ENCODE results near the gene NID2.

The NID2 gene

DNA sequence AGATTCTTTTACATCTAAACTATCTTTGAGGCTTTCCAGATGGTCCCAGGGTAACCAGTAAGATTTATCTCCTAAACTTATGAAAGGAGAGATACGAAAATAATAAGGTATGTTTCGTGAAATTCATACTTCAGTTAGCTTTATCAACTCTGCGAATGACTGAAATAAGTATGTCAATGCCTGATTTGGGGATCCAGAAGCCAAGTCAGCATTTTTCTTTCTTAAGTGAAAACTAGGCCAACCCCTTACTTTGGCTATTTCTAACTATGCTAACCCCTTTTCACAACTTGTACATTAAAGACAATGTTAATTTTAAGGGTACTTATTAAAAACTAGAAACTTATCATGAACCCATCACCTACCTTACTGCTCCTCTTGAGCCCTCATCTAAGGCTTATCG lies 26.9 kb upstream of the NID2 start:
- H3K36me3 ChIP-seq (ENCODE audit: control insufficient read depth in 2 of 2, insufficient read depth in 2 of 2, low read length in 2 of 2): no peaks in the 10 kb centered on the region
- H3K9me3 ChIP-seq (ENCODE audit: control insufficient read depth in 2 of 2, low read length in 2 of 2): no peaks in the 10 kb centered on the region
- H3K4me1 ChIP-seq (ENCODE audit: control insufficient read depth in 2 of 2, insufficient read depth in 2 of 2, low read length in 2 of 2): no peaks in the 10 kb centered on the region
- no peaks in the 10 kb centered on the region for H3K27me3 ChIP-seq (ENCODE audit: control insufficient read depth in 2 of 2, insufficient read depth in 2 of 2, low read length in 2 of 2)
- H3K4me3 ChIP-seq (ENCODE audit: low read length in 2 of 2): no peak overlapping the region
- H3K27ac ChIP-seq (ENCODE audit: low read depth in 2 of 2, low read length in 2 of 2): no peak overlapping the region
- H3K9ac ChIP-seq (ENCODE audit: low read depth in 1 of 2, low read length in 2 of 2): no peak overlapping the region

- Histone ChIP-seq H3K36me3 (ENCODE audit: control insufficient read depth in 2 of 2, insufficient read depth in 2 of 2, low read length in 2 of 2) (no peaks in the 10 kb centered on the region), H3K4me1 (ENCODE audit: control insufficient read depth in 2 of 2, insufficient read depth in 2 of 2, low read length in 2 of 2) (no peaks in the 10 kb centered on the region), H3K4me3 (ENCODE audit: low read length in 2 of 2) (no peak overlapping the region), H3K27ac (ENCODE audit: low read depth in 2 of 2, low read length in 2 of 2) (no peak overlapping the region), H3K9ac (ENCODE audit: low read depth in 1 of 2, low read length in 2 of 2) (no peak overlapping the region), H3K27me3 (ENCODE audit: control insufficient read depth in 2 of 2, insufficient read depth in 2 of 2, low read length in 2 of 2) (no peaks in the 10 kb centered on the region), H3K9me3 (ENCODE audit: control insufficient read depth in 2 of 2, low read length in 2 of 2) (no peaks in the 10 kb centered on the region)
These were observed 26.5 kb upstream of the NID2 start for GRCh38 chr14:52095336-52095735.

GRCh38 chr14:52094546-52095271 lies 25.9 kb upstream of the NID2 start:
- H3K4me3 ChIP-seq (ENCODE audit: low read length in 2 of 2): no peak overlapping the region
- H3K9ac ChIP-seq (ENCODE audit: low read depth in 1 of 2, low read length in 2 of 2): no peak overlapping the region
- H3K9me3 ChIP-seq (ENCODE audit: control insufficient read depth in 2 of 2, low read length in 2 of 2): no peaks in the 10 kb centered on the region
- no peaks in the 10 kb centered on the region for H3K36me3 ChIP-seq (ENCODE audit: control insufficient read depth in 2 of 2, insufficient read depth in 2 of 2, low read length in 2 of 2)
- H3K27ac ChIP-seq (ENCODE audit: low read depth in 2 of 2, low read length in 2 of 2): no peak overlapping the region
- no peaks in the 10 kb centered on the region for H3K27me3 ChIP-seq (ENCODE audit: control insufficient read depth in 2 of 2, insufficient read depth in 2 of 2, low read length in 2 of 2)
- H3K4me1 ChIP-seq (ENCODE audit: control insufficient read depth in 2 of 2, insufficient read depth in 2 of 2, low read length in 2 of 2): no peaks in the 10 kb centered on the region

DNA sequence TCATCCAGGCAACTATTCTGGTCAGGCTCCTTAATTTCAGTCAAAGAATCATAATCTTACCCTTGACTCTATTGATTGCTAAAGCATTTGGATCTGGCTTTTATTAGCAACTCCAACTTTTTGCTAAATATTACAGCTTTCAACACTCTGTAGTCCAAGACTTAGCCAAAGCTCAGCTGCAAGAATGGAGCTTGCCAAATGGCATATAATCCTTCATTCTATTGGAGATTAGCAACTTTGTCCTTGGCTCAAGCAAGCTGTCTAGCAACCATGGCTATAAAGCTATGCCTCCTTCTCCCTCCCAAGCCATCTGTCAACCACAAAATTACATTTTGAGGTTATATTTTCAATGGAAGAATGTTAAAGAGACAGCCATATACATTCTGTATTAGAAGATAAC lies 23.1 kb upstream of the NID2 start:
- Histone ChIP-seq H3K36me3 (ENCODE audit: control insufficient read depth in 2 of 2, insufficient read depth in 2 of 2, low read length in 2 of 2) (no peaks in the 10 kb centered on the region), H3K9me3 (ENCODE audit: control insufficient read depth in 2 of 2, low read length in 2 of 2) (no peaks in the 10 kb centered on the region), H3K27me3 (ENCODE audit: control insufficient read depth in 2 of 2, insufficient read depth in 2 of 2, low read length in 2 of 2) (no peaks in the 10 kb centered on the region), H3K9ac (ENCODE audit: low read depth in 1 of 2, low read length in 2 of 2) (no peak overlapping the region), H3K27ac (ENCODE audit: low read depth in 2 of 2, low read length in 2 of 2) (no peak overlapping the region), H3K4me3 (ENCODE audit: low read length in 2 of 2) (no peak overlapping the region), H3K4me1 (ENCODE audit: control insufficient read depth in 2 of 2, insufficient read depth in 2 of 2, low read length in 2 of 2) (no peaks in the 10 kb centered on the region)

GRCh38 chr14:52090936-52091335 lies 22.1 kb upstream of the NID2 start:
- Histone ChIP-seq H3K27ac (ENCODE audit: low read depth in 2 of 2, low read length in 2 of 2) (no peak overlapping the region), H3K9me3 (ENCODE audit: control insufficient read depth in 2 of 2, low read length in 2 of 2) (no peaks in the 10 kb centered on the region), H3K27me3 (ENCODE audit: control insufficient read depth in 2 of 2, insufficient read depth in 2 of 2, low read length in 2 of 2) (no peaks in the 10 kb centered on the region), H3K4me1 (ENCODE audit: control insufficient read depth in 2 of 2, insufficient read depth in 2 of 2, low read length in 2 of 2) (no peaks in the 10 kb centered on the region), H3K4me3 (ENCODE audit: low read length in 2 of 2) (no peak overlapping the region), H3K36me3 (ENCODE audit: control insufficient read depth in 2 of 2, insufficient read depth in 2 of 2, low read length in 2 of 2) (no peaks in the 10 kb centered on the region), H3K9ac (ENCODE audit: low read depth in 1 of 2, low read length in 2 of 2) (no peak overlapping the region)

DNA sequence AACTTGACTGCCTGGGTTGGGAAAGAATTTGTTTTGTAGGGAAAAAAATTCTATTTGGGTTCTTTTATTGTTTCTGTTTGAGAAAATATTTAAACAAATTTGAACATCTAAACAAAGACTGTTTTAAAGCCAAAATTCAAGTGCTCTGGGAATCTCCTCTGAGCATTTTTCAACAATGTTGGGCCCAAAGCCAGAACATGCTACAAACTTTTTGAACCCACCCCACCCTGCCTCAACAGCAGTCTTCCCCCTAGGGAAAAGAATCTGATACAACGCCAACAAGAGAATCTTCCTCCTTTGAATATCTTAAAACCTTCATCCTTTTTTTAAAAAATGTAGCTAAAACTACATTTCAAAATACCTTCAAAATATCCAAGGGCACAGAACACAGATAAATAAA lies 20.4 kb upstream of the NID2 start:
- Histone ChIP-seq H3K4me3 (ENCODE audit: low read length in 2 of 2) (no peak overlapping the region), H3K9ac (ENCODE audit: low read depth in 1 of 2, low read length in 2 of 2) (no peak overlapping the region), H3K36me3 (ENCODE audit: control insufficient read depth in 2 of 2, insufficient read depth in 2 of 2, low read length in 2 of 2) (no peaks in the 10 kb centered on the region), H3K27ac (ENCODE audit: low read depth in 2 of 2, low read length in 2 of 2) (no peak overlapping the region), H3K9me3 (ENCODE audit: control insufficient read depth in 2 of 2, low read length in 2 of 2) (peaks cover 0 to 10% of the 10 kb centered on the region in 2 donors), H3K4me1 (ENCODE audit: control insufficient read depth in 2 of 2, insufficient read depth in 2 of 2, low read length in 2 of 2) (no peaks in the 10 kb centered on the region), H3K27me3 (ENCODE audit: control insufficient read depth in 2 of 2, insufficient read depth in 2 of 2, low read length in 2 of 2) (no peaks in the 10 kb centered on the region)

GRCh38 chr14:52086711-52087110 lies 17.9 kb upstream of the NID2 start:
- Histone ChIP-seq H3K9me3 (ENCODE audit: control insufficient read depth in 2 of 2, low read length in 2 of 2) (peaks cover 0 to 12% of the 10 kb centered on the region in 2 donors), H3K27me3 (ENCODE audit: control insufficient read depth in 2 of 2, insufficient read depth in 2 of 2, low read length in 2 of 2) (no peaks in the 10 kb centered on the region), H3K36me3 (ENCODE audit: control insufficient read depth in 2 of 2, insufficient read depth in 2 of 2, low read length in 2 of 2) (no peaks in the 10 kb centered on the region), H3K4me3 (ENCODE audit: low read length in 2 of 2) (no peak overlapping the region), H3K27ac (ENCODE audit: low read depth in 2 of 2, low read length in 2 of 2) (no peak overlapping the region), H3K9ac (ENCODE audit: low read depth in 1 of 2, low read length in 2 of 2) (no peak overlapping the region), H3K4me1 (ENCODE audit: control insufficient read depth in 2 of 2, insufficient read depth in 2 of 2, low read length in 2 of 2) (no peaks in the 10 kb centered on the region)

- Histone ChIP-seq H3K4me1 (ENCODE audit: control insufficient read depth in 2 of 2, insufficient read depth in 2 of 2, low read length in 2 of 2) (no peaks in the 10 kb centered on the region), H3K9me3 (ENCODE audit: control insufficient read depth in 2 of 2, low read length in 2 of 2) (peaks cover 0 to 12% of the 10 kb centered on the region in 2 donors), H3K36me3 (ENCODE audit: control insufficient read depth in 2 of 2, insufficient read depth in 2 of 2, low read length in 2 of 2) (no peaks in the 10 kb centered on the region), H3K9ac (ENCODE audit: low read depth in 1 of 2, low read length in 2 of 2) (no peak overlapping the region), H3K4me3 (ENCODE audit: low read length in 2 of 2) (no peak overlapping the region), H3K27me3 (ENCODE audit: control insufficient read depth in 2 of 2, insufficient read depth in 2 of 2, low read length in 2 of 2) (no peaks in the 10 kb centered on the region), H3K27ac (ENCODE audit: low read depth in 2 of 2, low read length in 2 of 2) (no peak overlapping the region)
These were observed 14.0 kb upstream of the NID2 start for GRCh38 chr14:52082903-52083302.

DNA sequence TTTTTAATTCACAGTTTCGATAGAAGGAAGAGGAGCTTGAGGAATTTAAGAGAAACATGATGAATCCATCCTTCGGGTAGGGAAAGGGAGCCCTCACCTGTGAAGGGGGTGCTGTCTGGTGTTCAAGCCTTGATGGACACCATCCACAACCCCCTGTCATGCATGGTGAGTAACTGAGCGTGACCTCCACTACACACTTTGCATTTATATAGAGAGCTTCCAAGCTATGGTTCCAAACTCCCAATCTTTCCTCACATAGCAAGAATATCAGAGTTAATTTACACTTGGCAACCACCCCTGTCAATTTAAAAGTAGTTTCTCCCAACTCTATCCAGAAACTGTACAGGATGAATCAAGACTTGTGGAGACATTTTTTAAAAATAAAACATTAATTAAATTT lies 13.1 kb upstream of the NID2 start:
- H3K4me1 ChIP-seq (ENCODE audit: control insufficient read depth in 2 of 2, insufficient read depth in 2 of 2, low read length in 2 of 2): no peaks in the 10 kb centered on the region
- no peak overlapping the region for H3K4me3 ChIP-seq (ENCODE audit: low read length in 2 of 2)
- H3K27ac ChIP-seq (ENCODE audit: low read depth in 2 of 2, low read length in 2 of 2): no peak overlapping the region
- no peak overlapping the region for H3K9ac ChIP-seq (ENCODE audit: low read depth in 1 of 2, low read length in 2 of 2)
- H3K36me3 ChIP-seq (ENCODE audit: control insufficient read depth in 2 of 2, insufficient read depth in 2 of 2, low read length in 2 of 2): no peaks in the 10 kb centered on the region
- H3K27me3 ChIP-seq (ENCODE audit: control insufficient read depth in 2 of 2, insufficient read depth in 2 of 2, low read length in 2 of 2): no peaks in the 10 kb centered on the region
- peaks cover 0 to 12% of the 10 kb centered on the region in 2 donors for H3K9me3 ChIP-seq (ENCODE audit: control insufficient read depth in 2 of 2, low read length in 2 of 2)

- Histone ChIP-seq H3K9me3 (ENCODE audit: control insufficient read depth in 2 of 2, low read length in 2 of 2) (peaks cover 0 to 12% of the 10 kb centered on the region in 2 donors), H3K27me3 (ENCODE audit: control insufficient read depth in 2 of 2, insufficient read depth in 2 of 2, low read length in 2 of 2) (no peaks in the 10 kb centered on the region), H3K36me3 (ENCODE audit: control insufficient read depth in 2 of 2, insufficient read depth in 2 of 2, low read length in 2 of 2) (no peaks in the 10 kb centered on the region), H3K9ac (ENCODE audit: low read depth in 1 of 2, low read length in 2 of 2) (no peak overlapping the region), H3K4me1 (ENCODE audit: control insufficient read depth in 2 of 2, insufficient read depth in 2 of 2, low read length in 2 of 2) (no peaks in the 10 kb centered on the region), H3K4me3 (ENCODE audit: low read length in 2 of 2) (no peak overlapping the region), H3K27ac (ENCODE audit: low read depth in 2 of 2, low read length in 2 of 2) (no peak overlapping the region)
These were observed 12.2 kb upstream of the NID2 start for GRCh38 chr14:52080808-52081755.
